H1 (cell line): ENCODE measurements around the gene CNIH3. TPM values are rescaled to one million over a fixed set of nuclear protein-coding genes. Genes with fewer than 3 reads are reported as not detected.

Experiments used
- CTCF ChIA-PET: fragments of 300-600 bp; sonication (Branson Sonifier 250); formaldehyde crosslinking; loops from one replicate; lab custom pipeline; 2021; ENCODE audit not compliant: partially characterized antibody; lab: Charles Lee
- POLR2A ChIA-PET: fragments of 300-600 bp; sonication (Branson Sonifier 250); formaldehyde crosslinking; loops from one replicate; lab custom pipeline; 2021; ENCODE audit warnings: inconsistent platforms; ENCODE audit not compliant: partially characterized antibody; lab: Charles Lee
- DNase-seq, 2 experiments: peaks; one replicate each; pipeline versions ENCODE4 v3.0.0 to v3.0.0-alpha.2; 2010 to 2022; ENCODE audit warnings: low spot score in 2 of 2, low read depth in 1 of 2, mixed read lengths in 1 of 2
- FAIRE-seq: peaks from 2 replicates; lab custom pipeline; 2011; peaks lifted over from hg19 to GRCh38; lab: Jason Lieb, UNC
- H2AFZ ChIP-seq: 2 replicates; pipeline ENCODE4 v1.8.1; 2012; ENCODE audit warnings: low read length, inconsistent platforms
- H2AK5ac ChIP-seq: 2 replicates; pipeline ENCODE4 v1.6.1; 2013; ENCODE audit warnings: low read depth, low read length
- H2BK120ac ChIP-seq: replicated peaks from 2 replicates; pipeline ENCODE3; 2013; ENCODE audit warnings: low read depth, low read length, inconsistent platforms
- H2BK12ac ChIP-seq: 2 replicates; pipeline ENCODE4 v1.6.1; 2013; ENCODE audit warnings: low read depth, low read length
- H2BK15ac ChIP-seq: 2 replicates; pipeline ENCODE4 v1.6.1; 2013; ENCODE audit warnings: low read length
- H2BK20ac ChIP-seq: 2 replicates; pipeline ENCODE4 v1.6.1; 2013; ENCODE audit warnings: low read length
- H2BK5ac ChIP-seq: 2 replicates; pipeline ENCODE4 v1.6.1; 2013; ENCODE audit warnings: low read depth, low read length
- H3K14ac ChIP-seq: 2 replicates; pipeline ENCODE4 v1.6.1; 2013; ENCODE audit warnings: inconsistent platforms; ENCODE audit not compliant: insufficient read length
- H3K18ac ChIP-seq: 2 replicates; pipeline ENCODE4 v1.6.1; 2013; ENCODE audit warnings: low read length; ENCODE audit errors: extremely low read depth
- H3K23ac ChIP-seq: 2 replicates; pipeline ENCODE4 v1.6.1; 2013; ENCODE audit warnings: inconsistent platforms; ENCODE audit not compliant: insufficient read length
- H3K23me2 ChIP-seq: 2 replicates; pipeline ENCODE4 v1.6.1; 2013; ENCODE audit warnings: low read depth, low read length
- H3K27ac ChIP-seq: 2 replicates; pipeline ENCODE4 v1.6.1; 2011; ENCODE audit warnings: low read depth, low read length, inconsistent platforms
- H3K27me3 ChIP-seq, 4 experiments: replicated peaks in 1 of 4; 1 replicate in 1 of 4; 2 replicates in 3 of 4; pipeline versions ENCODE4 v1.6.1 to v1.8.1; 2011 to 2013; ENCODE audit warnings: low read length in 3 of 4, mild to moderate bottlenecking in 3 of 4, inconsistent platforms in 2 of 4, mixed read lengths in 2 of 4, moderate library complexity in 1 of 4; ENCODE audit not compliant: control insufficient read depth in 3 of 4, insufficient read depth in 3 of 4; ENCODE audit errors: extremely low read depth in 1 of 4
- H3K36me3 ChIP-seq, 4 experiments: 2 replicates each; pipeline versions ENCODE4 v1.6.1 to v1.8.1; 2011 to 2013; ENCODE audit warnings: mild to moderate bottlenecking in 4 of 4, low read length in 3 of 4, moderate library complexity in 2 of 4, control low read depth in 1 of 4, inconsistent platforms in 1 of 4; ENCODE audit not compliant: insufficient read depth in 4 of 4, control insufficient read depth in 2 of 4
- H3K4ac ChIP-seq: replicated peaks from 2 replicates; pipeline ENCODE3; 2013; ENCODE audit warnings: low read length, low read depth, mixed read lengths, inconsistent platforms; ENCODE audit not compliant: insufficient read length
- H3K4me1 ChIP-seq, 4 experiments: replicated peaks in 1 of 4; 1 replicate in 1 of 4; 2 replicates in 3 of 4; pipeline versions ENCODE4 v1.6.1 to v1.8.1; 2011 to 2013; ENCODE audit warnings: low read length in 3 of 4, inconsistent platforms in 2 of 4, mixed read lengths in 1 of 4; ENCODE audit not compliant: insufficient read depth in 4 of 4, control insufficient read depth in 3 of 4
- H3K4me2 ChIP-seq, 2 experiments: 2 replicates each; pipeline versions ENCODE4 v1.6.1 to v1.8.1; 2011 to 2013; ENCODE audit warnings: low read depth in 2 of 2, low read length in 2 of 2, control low read depth in 1 of 2, inconsistent platforms in 1 of 2, mild to moderate bottlenecking in 1 of 2; ENCODE audit not compliant: insufficient read depth in 1 of 2
- H3K4me3 ChIP-seq, 4 experiments: fragments of 200-600, 300-600 bp in 1 of 4; sonication (generic), shearing (Covaris generic), sonication (Bioruptor Twin) in 1 of 4; 2 replicates each; pipeline versions ENCODE4 v1.5.1 to v1.8.1; 2011 to 2016; ENCODE audit warnings: low read length in 4 of 4, low read depth in 3 of 4, control low read depth in 2 of 4, inconsistent platforms in 2 of 4, mild to moderate bottlenecking in 2 of 4, mixed read lengths in 1 of 4, moderate library complexity in 1 of 4; ENCODE audit not compliant: insufficient read depth in 2 of 4; ENCODE audit errors: extremely low read depth in 1 of 4
- H3K56ac ChIP-seq: replicated peaks from 2 replicates; pipeline ENCODE3; 2013; ENCODE audit warnings: low read depth, mild to moderate bottlenecking, mixed read lengths, low read length, inconsistent platforms; ENCODE audit not compliant: insufficient read length
- H3K79me1 ChIP-seq: 2 replicates; pipeline ENCODE4 v1.6.1; 2013; ENCODE audit warnings: low read depth, low read length, control low read depth
- H3K79me2 ChIP-seq, 2 experiments: 2 replicates each; pipeline versions ENCODE4 v1.6.1 to v1.8.1; 2012 to 2013; ENCODE audit warnings: low read length in 2 of 2, mild to moderate bottlenecking in 2 of 2, inconsistent platforms in 1 of 2; ENCODE audit not compliant: insufficient read depth in 2 of 2, control insufficient read depth in 1 of 2
- H3K9ac ChIP-seq, 4 experiments: replicated peaks in 1 of 4; 1 replicate in 1 of 4; 2 replicates in 3 of 4; pipeline versions ENCODE4 v1.6.1 to v1.8.1; 2011 to 2013; ENCODE audit warnings: low read depth in 3 of 4, low read length in 3 of 4, control low read depth in 2 of 4, mild to moderate bottlenecking in 2 of 4, moderate library complexity in 2 of 4, inconsistent platforms in 1 of 4; ENCODE audit errors: extremely low read depth in 1 of 4
- H3K9me3 ChIP-seq, 2 experiments: 2 replicates each; pipeline versions ENCODE4 v1.6.1 to v1.8.1; 2012 to 2013; ENCODE audit warnings: mild to moderate bottlenecking in 2 of 2, moderate library complexity in 2 of 2, control low read depth in 1 of 2, inconsistent platforms in 1 of 2, low read depth in 1 of 2, low read length in 1 of 2, mixed read lengths in 1 of 2; ENCODE audit not compliant: insufficient read depth in 2 of 2
- H4K20me1 ChIP-seq, 2 experiments: replicated peaks in 1 of 2; 2 replicates each; pipeline versions ENCODE3 to v1.8.1; 2011 to 2013; ENCODE audit warnings: inconsistent platforms in 2 of 2, low read length in 2 of 2, mild to moderate bottlenecking in 1 of 2; ENCODE audit not compliant: insufficient read depth in 2 of 2, control insufficient read depth in 1 of 2
- H4K5ac ChIP-seq: 2 replicates; pipeline ENCODE4 v1.6.1; 2013; ENCODE audit warnings: low read length, low read depth, mixed read lengths, inconsistent platforms; ENCODE audit not compliant: insufficient read length
- H4K8ac ChIP-seq: 2 replicates; pipeline ENCODE4 v1.8.0; 2013; ENCODE audit warnings: mild to moderate bottlenecking, moderate library complexity, low read length, inconsistent platforms; ENCODE audit not compliant: insufficient read depth; ENCODE audit errors: extremely low read depth
- H4K91ac ChIP-seq: replicated peaks from 2 replicates; pipeline ENCODE3; 2013; ENCODE audit warnings: low read length, mixed read lengths, inconsistent platforms; ENCODE audit not compliant: insufficient read length
- TCF12 ChIP-seq: IDR thresholded peaks from 2 replicates; pipeline ENCODE4 v1.6.1; 2011; ENCODE audit warnings: low read depth, mild to moderate bottlenecking, low read length
- ZNF274 ChIP-seq: IDR thresholded peaks from 2 replicates; pipeline ENCODE4 v1.7.0; 2012; ENCODE audit warnings: low read length, borderline replicate concordance; ENCODE audit errors: extremely low read depth
- WGBS, 2 experiments: shearing (Covaris generic) in 1 of 2; methylation state at CpG; one replicate each; pipeline versions ENCODE4 v1.1.6 to v1.1.7; 2013 to 2015; ENCODE audit warnings: low lambda C conversion rate in 2 of 2, mixed read lengths in 2 of 2, inconsistent platforms in 1 of 2, low coverage in 1 of 2, missing lambda C conversion rate in 1 of 2; ENCODE audit not compliant: insufficient replicate concordance in 2 of 2, insufficient coverage in 1 of 2, insufficient read length in 1 of 2; ENCODE audit errors: extremely low coverage in 1 of 2, missing lambda C conversion rate in 1 of 2; 5-methylcytosine and 5-hydroxymethylcytosine counted together
- polyA plus RNA-seq, 7 experiments: library from polyadenylated mRNA; depleted of rRNA in 3 of 7; stranded (reverse) in 5 of 7; unstranded in 2 of 7; fragments of >200 nt in 5 of 7; fragments of 200-250 nt in 2 of 7; gene quantifications; 1 replicate in 5 of 7; 2 replicates in 1 of 7; 4 replicates in 1 of 7; pipeline versions ENCODE4 v1.2.1 to v1.2.3, GENCODE V29; 2011 to 2013; ENCODE audit warnings: missing spikeins in 2 of 7, mixed read lengths in 2 of 7
- total RNA-seq: library from RNA; stranded (reverse); fragmentation: NEBNext Ultra II Directional; extraction: Animal tissue kit (Norgen Biotek cat#: 25700); gene quantifications from 2 replicates; pipeline ENCODE4 v1.2.1, GENCODE V29; 2021

Gene CNIH3
- total and polyA plus RNA-seq, 2 of the 8 experiments (the other 6 are each of a cell fraction or from before 2014, with no cell fraction given) = 3.7 to 5.6 TPM

DNA sequence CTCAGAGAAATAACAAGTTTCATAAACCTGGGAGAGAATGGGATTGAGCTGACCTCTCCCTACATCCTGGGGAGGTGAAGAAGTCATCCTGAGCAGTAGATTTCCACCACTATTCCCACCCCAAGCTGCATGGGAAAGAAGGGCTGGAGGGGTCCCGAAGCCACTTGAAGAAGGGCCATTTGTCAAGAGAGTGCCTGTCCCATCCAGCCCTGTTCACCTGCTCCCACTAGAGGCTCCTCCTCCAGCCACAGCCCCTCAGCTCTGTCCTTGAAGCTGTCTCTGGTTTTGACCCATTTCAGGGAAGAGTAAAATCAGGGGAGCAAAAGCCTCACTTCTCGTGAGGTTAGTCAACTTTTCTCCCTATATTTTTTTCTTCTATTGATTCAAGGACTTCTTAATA is 157.5 kb downstream of the CNIH3 start:
- Histone ChIP-seq H3K18ac (no peak overlapping the region), H3K4me1 (no peaks in the 10 kb centered on the region), H2BK15ac (0 out of 2 replicates have a peak overlapping the region, but pooled peaks have one; percentile 22), H4K5ac (no peak overlapping the region), H2AFZ (no peak overlapping the region; the same call in 1 of the 2 replicates), H3K27ac (no peak overlapping the region), H2BK5ac (no peak overlapping the region), H3K23ac (no peak overlapping the region), H3K56ac (no peak overlapping the region), H3K79me1 (no peaks in the 10 kb centered on the region), H3K9me3 (no peaks in the 10 kb centered on the region), H3K23me2 (no peaks in the 10 kb centered on the region; the same call in 1 of the 2 replicates), H2BK20ac (no peak overlapping the region), H4K8ac (no peak overlapping the region), H4K20me1 (no peaks in the 10 kb centered on the region), H3K79me2 (no peaks in the 10 kb centered on the region), H4K91ac (no peak overlapping the region), H3K4me2 (no peak overlapping the region), H2AK5ac (no peak overlapping the region), H3K9ac (no peak overlapping the region), H3K4ac (no peak overlapping the region), H2BK12ac (no peak overlapping the region), H3K27me3 (no peaks in the 10 kb centered on the region; a peak in 1 of 7 replicates), H2BK120ac (no peak overlapping the region), H3K36me3 (no peaks in the 10 kb centered on the region), H3K14ac (no peak overlapping the region), H3K4me3 (no peak overlapping the region)
- 76% methylated on average over 2 of the region's 2 CpGs; no CpG with 5 or more reads in 1 of the 2 experiments for WGBS, 2 experiments
- ChIA-PET CTCF (interaction anchor here (0.6 to 2.9 kb wide), 5 partner anchors 10 to 149 kb away, joined by 3 to 12 read pairs (median 4); no protein-coding TSS in a partner anchor), POLR2A (no interaction called here)
- FAIRE-seq = no peak
- no peak for DNase-seq
- TF ChIP-seq ZNF274 = no peak
- no peak for TF ChIP-seq TCF12
